PC-3 (cell line): ENCODE measurements around the gene TPST1. TPM values are rescaled to one million over a fixed set of nuclear protein-coding genes. Genes with fewer than 3 reads are reported as not detected.

ENCODE experiments used
- ATAC-seq: fragments of 200-7000 bp; cut with Tn5 transposase; 2 replicates; pipeline ENCODE4 v1.9.1; 2020; ENCODE audit warnings: mild to moderate bottlenecking, moderate library complexity
- BruUV-seq: library from RNA; stranded (reverse); fragments of 400-500 nt; replicated peaks from 2 replicates; lab custom pipeline; 2021; lab: Mats Ljungman, UMichigan
- CTCF ChIA-PET: fragments of 300-600 bp; sonication (Branson Sonifier 250); formaldehyde crosslinking; loops from one replicate; lab custom pipeline; 2022; ENCODE audit warnings: antibody characterized with exemption; lab: Charles Lee
- POLR2A ChIA-PET: fragments of 300-600 bp; sonication (Branson Sonifier 250); formaldehyde crosslinking; loops from one replicate; lab custom pipeline; 2022; ENCODE audit warnings: antibody characterized with exemption; ENCODE audit not compliant: unreplicated experiment; lab: Charles Lee
- DNase-seq: peaks from one replicate; pipeline ENCODE4 v3.0.0-alpha.2; 2015
- H2AFZ ChIP-seq: fragments of 300-600 bp; sonication (generic); 2 replicates; pipeline ENCODE4 v1.6.0; 2016; ENCODE audit warnings: antibody characterized with exemption, low read length
- H3F3A ChIP-seq: fragments of 300-600 bp; sonication (generic); one replicate; pipeline ENCODE4 v1.6.0; 2017; ENCODE audit warnings: antibody characterized with exemption, low read length, control low read depth, mild to moderate bottlenecking; ENCODE audit not compliant: unreplicated experiment
- H3K27ac ChIP-seq: fragments of 300-600 bp; sonication (generic); 2 replicates; pipeline ENCODE4 v1.5.1; 2016; ENCODE audit warnings: mild to moderate bottlenecking, low read length
- H3K27me3 ChIP-seq: fragments of 300-600 bp; sonication (generic); 2 replicates; pipeline ENCODE4 v1.6.1; 2016; ENCODE audit warnings: low read length, mixed read lengths
- H3K36me3 ChIP-seq: fragments of 300-600 bp; sonication (generic); 2 replicates; pipeline ENCODE4 v1.6.1; 2016; ENCODE audit warnings: low read depth, mixed run types, low read length, mixed read lengths
- H3K4me1 ChIP-seq: fragments of 300-600 bp; sonication (generic); 2 replicates; pipeline ENCODE4 v1.5.1; 2016; ENCODE audit warnings: low read length; ENCODE audit not compliant: insufficient read depth
- H3K4me2 ChIP-seq: fragments of 300-600 bp; sonication (generic); 2 replicates; pipeline ENCODE4 v1.6.0; 2016; ENCODE audit warnings: low read length
- H3K4me3 ChIP-seq: fragments of 300-600 bp; sonication (generic); 2 replicates; pipeline ENCODE4 v1.5.1; 2016; ENCODE audit warnings: mild to moderate bottlenecking, low read length, mixed read lengths
- H3K79me2 ChIP-seq: fragments of 300-600 bp; sonication (generic); 2 replicates; pipeline ENCODE4 v1.6.1; 2017; ENCODE audit warnings: low read length, mixed read lengths
- H3K9ac ChIP-seq: fragments of 300-600 bp; sonication (generic); 2 replicates; pipeline ENCODE4 v1.6.0; 2016; ENCODE audit warnings: mild to moderate bottlenecking, low read length
- H3K9me2 ChIP-seq: fragments of 300-600 bp; sonication (generic); replicated peaks from 2 replicates; pipeline ENCODE4 v1.6.1; 2016; ENCODE audit warnings: mixed run types, low read length, mixed read lengths
- H3K9me3 ChIP-seq: fragments of 300-600 bp; sonication (generic); 2 replicates; pipeline ENCODE4 v1.6.1; 2016; ENCODE audit warnings: low read length, mixed read lengths
- H4K20me1 ChIP-seq: fragments of 300-600 bp; sonication (generic); 2 replicates; pipeline ENCODE4 v1.6.1; 2016; ENCODE audit warnings: low read length, mixed read lengths
- CTCF ChIP-seq: fragments of 300-600 bp; sonication (generic); conservative IDR thresholded peaks from 2 replicates; pipeline ENCODE4 v1.5.1; 2017; ENCODE audit warnings: antibody characterized with exemption, low read depth, mild to moderate bottlenecking, low read length
- EZH2 ChIP-seq: fragments of 300-600 bp; sonication (generic); IDR thresholded peaks from one replicate; pipeline ENCODE4 v1.6.1; 2017; ENCODE audit warnings: antibody characterized with exemption, mild to moderate bottlenecking, low read length; ENCODE audit not compliant: unreplicated experiment
- EZH2phosphoT487 ChIP-seq: fragments of 300-600 bp; sonication (generic); IDR thresholded peaks from 2 replicates; pipeline ENCODE4 v1.6.1; 2018; ENCODE audit warnings: mild to moderate bottlenecking, antibody characterized with exemption, low read length, borderline replicate concordance
- intact Hi-C: fragments of 100-400 bp; cut with micrococcal nuclease; formaldehyde crosslinking; loops from 2 replicates; pipeline ENCODE4 v1.9.0; 2023
- total RNA-seq: library from RNA; depleted of rRNA; stranded (reverse); fragments of >200 nt; gene quantifications from 2 replicates; pipeline ENCODE4 v1.2.3, GENCODE V29; 2014

Gene TPST1
- total RNA-seq, 1 experiment from 2014 or later, result 14.4 TPM

DNA sequence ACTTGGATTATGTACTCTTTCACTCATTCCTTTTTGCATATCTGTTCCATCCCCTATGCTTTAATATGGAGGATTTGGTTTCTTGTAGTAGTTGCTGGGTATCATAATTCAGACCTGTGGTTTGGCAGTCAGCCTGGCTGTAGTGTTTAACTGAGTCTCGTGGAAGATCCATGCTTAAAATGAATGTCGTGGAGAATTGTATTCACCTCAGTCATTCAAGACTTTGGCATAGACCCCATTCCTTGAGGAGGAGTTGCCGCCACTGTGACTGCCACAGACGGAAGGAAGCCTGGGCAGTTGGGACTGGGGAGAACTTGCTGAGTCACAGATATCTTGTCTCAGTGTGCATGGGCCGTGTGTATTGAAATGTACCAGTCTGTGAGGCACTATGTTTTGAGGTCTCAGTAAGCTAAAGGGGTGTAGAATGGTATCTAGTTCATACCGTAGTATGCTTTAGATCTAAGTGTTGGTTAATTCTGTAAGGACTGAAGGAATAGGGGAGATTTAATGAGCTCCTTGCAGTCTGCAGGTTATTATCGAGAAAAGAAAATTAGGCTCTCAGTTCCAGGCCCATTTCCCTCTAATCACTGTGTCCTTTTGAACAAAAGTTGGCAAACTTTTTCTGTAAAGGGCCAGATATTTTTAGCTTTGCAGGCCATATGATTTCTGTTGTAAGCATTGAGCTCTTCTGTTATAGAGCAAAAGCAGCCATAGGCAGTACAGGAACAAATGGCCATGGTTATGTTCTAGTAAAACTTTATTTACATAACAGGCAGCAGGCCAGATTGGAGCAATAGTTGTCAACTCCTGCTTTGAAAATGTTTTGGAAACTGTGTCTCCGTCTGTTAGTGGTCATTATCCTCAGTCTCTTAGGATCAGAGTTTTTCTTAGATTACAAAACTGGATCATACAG is 76.8 kb downstream of the TPST1 start:
- Histone ChIP-seq H3K79me2 (peaks cover 37% of the 10 kb centered on the region), H3K4me1 (peaks cover 36% of the 10 kb centered on the region), H3K9me2 (no peaks in the 10 kb centered on the region), H3K27me3 (no peaks in the 10 kb centered on the region), H3K4me2 (peak overlapping the region; percentile 70), H3K9me3 (no peaks in the 10 kb centered on the region), H3K27ac (peak overlapping the region; percentile 87), H3K36me3 (no peaks in the 10 kb centered on the region), H3K4me3 (no peak overlapping the region), H3K9ac (peak overlapping the region; percentile 44), H2AFZ (peak overlapping the region; percentile 52), H4K20me1 (no peaks in the 10 kb centered on the region), H3F3A (peaks cover 5% of the 10 kb centered on the region)
- DNase-seq, result peak; percentile 95
- POLR2A ChIA-PET, result interaction anchor here (0.6 kb wide), 1 partner anchor 228 kb away, joined by 3 read pairs; no protein-coding TSS in a partner anchor
- CTCF ChIA-PET, result interaction anchor here (0.5 kb wide), 1 partner anchor 84 kb away, joined by 4 read pairs; no protein-coding TSS in a partner anchor
- no peak for TF ChIP-seq CTCF
- no peak for TF ChIP-seq EZH2phosphoT487
- no peak for TF ChIP-seq EZH2
- BruUV-seq, result no TSS peak
- intact Hi-C loops, result no loop called here
- peak; percentile 87 for ATAC-seq

DNA sequence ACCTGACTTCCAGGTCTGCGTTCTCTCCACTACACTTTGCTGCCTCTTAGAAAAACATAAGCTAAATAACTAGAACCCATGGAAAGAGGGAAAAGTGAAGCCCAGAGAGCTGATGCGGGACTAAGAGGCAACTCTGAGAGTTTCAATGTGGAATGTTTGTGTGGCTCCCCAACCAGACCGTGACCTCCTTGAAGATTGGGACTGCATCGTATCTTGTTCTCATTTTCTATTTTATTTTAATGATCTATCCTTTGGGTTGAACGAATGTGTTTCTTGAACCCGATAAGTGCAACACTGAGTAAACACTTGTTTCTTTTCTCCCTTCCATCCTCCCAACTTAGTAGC is 77.4 kb downstream of the TPST1 start:
- ATAC-seq (no peak), DNase-seq (no peak)
- H3F3A ChIP-seq, result peaks cover 5% of the 10 kb centered on the region
- no peaks in the 10 kb centered on the region for H3K9me2 ChIP-seq
- no peaks in the 10 kb centered on the region for H3K27me3 ChIP-seq
- H3K36me3 ChIP-seq, result no peaks in the 10 kb centered on the region
- POLR2A ChIA-PET, result interaction anchor here (0.6 kb wide), 1 partner anchor 228 kb away, joined by 3 read pairs; no protein-coding TSS in a partner anchor
- peak overlapping the region; percentile 70 for H3K4me2 ChIP-seq
- peak overlapping the region; percentile 87 for H3K27ac ChIP-seq
- CTCF ChIA-PET, result no interaction called here
- H3K4me3 ChIP-seq, result no peak overlapping the region
- H3K4me1 ChIP-seq, result peaks cover 36% of the 10 kb centered on the region
- peaks cover 37% of the 10 kb centered on the region for H3K79me2 ChIP-seq
- H3K9ac ChIP-seq, result peak overlapping the region; percentile 44
- no TSS peak for BruUV-seq
- intact Hi-C loops, result no loop called here
- TF ChIP-seq CTCF, result no peak
- no peak for TF ChIP-seq EZH2
- no peak for TF ChIP-seq EZH2phosphoT487
- no peaks in the 10 kb centered on the region for H3K9me3 ChIP-seq
- H2AFZ ChIP-seq, result no peak overlapping the region
- H4K20me1 ChIP-seq, result no peaks in the 10 kb centered on the region
